HepG2 (cell line): ENCODE measurements around the gene PLEKHA5.

Experiments used
- HHEX ChIP-seq: IDR thresholded peaks from 2 replicates; pipeline ENCODE4 v1.6.1; 2016; ENCODE audit warnings: control low read depth
- KDM1A ChIP-seq: IDR thresholded peaks from 2 replicates; pipeline ENCODE4 v1.6.1; 2016; ENCODE audit warnings: missing compliant biosample characterization
- POLR2AphosphoS5 ChIP-seq: IDR thresholded peaks from 2 replicates; pipeline ENCODE4 v1.6.1; 2012; ENCODE audit warnings: low read depth, low read length
- RFX5 ChIP-seq: IDR thresholded peaks from 2 replicates; pipeline ENCODE4 v1.6.1; 2011; ENCODE audit warnings: low read depth, low read length, improper control_type of control experiment
- SP1 ChIP-seq, 2 experiments: fragments of 450-650 bp in 1 of 2; sonication (generic) in 1 of 2; formaldehyde crosslinking in 1 of 2; IDR thresholded peaks; 2 replicates each; pipeline versions ENCODE4 v1.4.0 to v1.6.1; 2016 to 2020; ENCODE audit warnings: missing genetic modification reagents in 1 of 2
- SUZ12 ChIP-seq: fragments of 150-350 bp; IDR thresholded peaks from 2 replicates; pipeline ENCODE4 v1.6.1; 2014; ENCODE audit warnings: low read depth, low read length
- TAF1 ChIP-seq: sonication (generic); formaldehyde crosslinking; IDR thresholded peaks from 2 replicates; pipeline ENCODE4 v1.4.0; 2020; ENCODE audit warnings: missing genetic modification reagents
- ZNF558 ChIP-seq: sonication (generic); formaldehyde crosslinking; IDR thresholded peaks from 2 replicates; pipeline ENCODE4 v1.9.0; 2022; ENCODE audit warnings: mild to moderate bottlenecking, missing genetic modification reagents, borderline replicate concordance
- ZNF639 ChIP-seq: conservative IDR thresholded peaks from 2 replicates; pipeline ENCODE4 v1.6.1; 2018; ENCODE audit warnings: missing genetic modification reagents
- ZNF776 ChIP-seq: sonication (generic); formaldehyde crosslinking; IDR thresholded peaks from 2 replicates; pipeline ENCODE4 v1.4.0; 2020; ENCODE audit warnings: mild to moderate bottlenecking, missing genetic modification reagents
- TF ChIP-seq, protein P1 (sequence below): sonication (generic); formaldehyde crosslinking; IDR thresholded peaks from 2 replicates; pipeline ENCODE4 v1.5.0; 2020; ENCODE audit warnings: mild to moderate bottlenecking, missing genetic modification reagents, moderate library complexity

GRCh38 chr12:19323805-19324204 lies 194.3 kb downstream of the PLEKHA5 start:
- TF ChIP-seq ZNF558 (CRISPR knock-in tag), result no peak
- TF ChIP-seq TAF1 (CRISPR knock-in tag), result no peak
- TF ChIP-seq SP1 (IDR thresholded peaks at IDR 0.05), result no peak
- TF ChIP-seq SP1 (CRISPR knock-in tag; IDR thresholded peaks at IDR 0.05), result no peak
- TF ChIP-seq RFX5, result no peak
- TF ChIP-seq ZNF776 (CRISPR knock-in tag), result no peak
- no peak for TF ChIP-seq POLR2AphosphoS5
- no peak for TF ChIP-seq ZNF639 (CRISPR knock-in tag)
- TF ChIP-seq KDM1A (CRISPR knock-in tag), result no peak
- TF ChIP-seq, protein P1, sequence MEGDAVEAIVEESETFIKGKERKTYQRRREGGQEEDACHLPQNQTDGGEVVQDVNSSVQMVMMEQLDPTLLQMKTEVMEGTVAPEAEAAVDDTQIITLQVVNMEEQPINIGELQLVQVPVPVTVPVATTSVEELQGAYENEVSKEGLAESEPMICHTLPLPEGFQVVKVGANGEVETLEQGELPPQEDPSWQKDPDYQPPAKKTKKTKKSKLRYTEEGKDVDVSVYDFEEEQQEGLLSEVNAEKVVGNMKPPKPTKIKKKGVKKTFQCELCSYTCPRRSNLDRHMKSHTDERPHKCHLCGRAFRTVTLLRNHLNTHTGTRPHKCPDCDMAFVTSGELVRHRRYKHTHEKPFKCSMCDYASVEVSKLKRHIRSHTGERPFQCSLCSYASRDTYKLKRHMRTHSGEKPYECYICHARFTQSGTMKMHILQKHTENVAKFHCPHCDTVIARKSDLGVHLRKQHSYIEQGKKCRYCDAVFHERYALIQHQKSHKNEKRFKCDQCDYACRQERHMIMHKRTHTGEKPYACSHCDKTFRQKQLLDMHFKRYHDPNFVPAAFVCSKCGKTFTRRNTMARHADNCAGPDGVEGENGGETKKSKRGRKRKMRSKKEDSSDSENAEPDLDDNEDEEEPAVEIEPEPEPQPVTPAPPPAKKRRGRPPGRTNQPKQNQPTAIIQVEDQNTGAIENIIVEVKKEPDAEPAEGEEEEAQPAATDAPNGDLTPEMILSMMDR, result no peak
- TF ChIP-seq HHEX (CRISPR knock-in tag), result no peak
- no peak for TF ChIP-seq SUZ12
